Astrocyte (in vitro differentiated cells and primary cell): Measurements from ENCODE around the gene ZNF516. TPM values are rescaled to one million over a fixed set of nuclear protein-coding genes. Genes with fewer than 3 reads are reported as not detected.

Experiments used
- DNase-seq: peaks from one replicate; pipeline ENCODE4 v3.0.0-alpha.2; 2010; ENCODE audit warnings: low read depth
- FAIRE-seq: peaks from 2 replicates; lab custom pipeline; 2011; peaks lifted over from hg19 to GRCh38; lab: Jason Lieb, UNC
- H2AFZ ChIP-seq: 2 replicates; pipeline ENCODE4 v1.6.0; 2012; ENCODE audit warnings: low read depth, low read length, inconsistent platforms
- H3K27ac ChIP-seq: 2 replicates; pipeline ENCODE4 v1.5.1; 2011; ENCODE audit warnings: low read depth, low read length, inconsistent platforms
- H3K27me3 ChIP-seq: 2 replicates; pipeline ENCODE4 v1.6.0; 2011; ENCODE audit warnings: low read length, inconsistent platforms; ENCODE audit not compliant: insufficient read depth
- H3K36me3 ChIP-seq: 2 replicates; pipeline ENCODE4 v1.5.1; 2011; ENCODE audit warnings: low read length, inconsistent platforms; ENCODE audit not compliant: insufficient read depth
- H3K4me1 ChIP-seq: 2 replicates; pipeline ENCODE4 v1.5.1; 2011; ENCODE audit warnings: low read length, inconsistent platforms; ENCODE audit not compliant: insufficient read depth
- H3K4me2 ChIP-seq: 2 replicates; pipeline ENCODE4 v1.6.0; 2012; ENCODE audit warnings: low read length, inconsistent platforms
- H3K4me3 ChIP-seq: 2 replicates; pipeline ENCODE4 v1.5.1; 2011; ENCODE audit warnings: low read depth, mild to moderate bottlenecking, low read length, inconsistent platforms; ENCODE audit not compliant: insufficient read depth
- H3K79me2 ChIP-seq: 2 replicates; pipeline ENCODE4 v1.6.0; 2012; ENCODE audit warnings: mild to moderate bottlenecking, low read length, inconsistent platforms; ENCODE audit not compliant: insufficient read depth
- H3K9ac ChIP-seq: 2 replicates; pipeline ENCODE4 v1.6.0; 2012; ENCODE audit warnings: mild to moderate bottlenecking, low read length, inconsistent platforms
- H3K9me3 ChIP-seq: 2 replicates; pipeline ENCODE4 v1.5.1; 2012; ENCODE audit warnings: low read depth, mild to moderate bottlenecking, low read length, inconsistent platforms; ENCODE audit not compliant: insufficient read depth
- H4K20me1 ChIP-seq: 2 replicates; pipeline ENCODE4 v1.6.0; 2012; ENCODE audit warnings: low read length, inconsistent platforms; ENCODE audit not compliant: insufficient read depth
- H3K27ac Mint-ChIP-seq: one replicate; pipeline ENCODE4 v1.8.0; 2021; ENCODE audit warnings: mild to moderate bottlenecking, mixed read lengths; ENCODE audit not compliant: unreplicated experiment
- H3K27me3 Mint-ChIP-seq: one replicate; pipeline ENCODE4 v1.8.0; 2021; ENCODE audit warnings: low read depth, mixed read lengths; ENCODE audit not compliant: unreplicated experiment
- H3K36me3 Mint-ChIP-seq: one replicate; pipeline ENCODE4 v1.8.0; 2021; ENCODE audit warnings: low read depth, mixed read lengths; ENCODE audit not compliant: unreplicated experiment
- H3K4me1 Mint-ChIP-seq: one replicate; pipeline ENCODE4 v1.8.0; 2021; ENCODE audit warnings: low read depth, mixed read lengths; ENCODE audit not compliant: unreplicated experiment
- H3K4me3 Mint-ChIP-seq: one replicate; pipeline ENCODE4 v1.8.0; 2021; ENCODE audit warnings: mild to moderate bottlenecking, moderate library complexity, mixed read lengths; ENCODE audit not compliant: unreplicated experiment
- H3K9me3 Mint-ChIP-seq: one replicate; pipeline ENCODE4 v1.8.0; 2021; ENCODE audit warnings: mild to moderate bottlenecking, mixed read lengths; ENCODE audit not compliant: unreplicated experiment
- CTCF ChIP-seq: IDR thresholded peaks from 2 replicates; pipeline ENCODE4 v1.5.1; 2011; ENCODE audit warnings: low read depth, mild to moderate bottlenecking, inconsistent platforms, low read length, moderate library complexity; ENCODE audit not compliant: insufficient read depth
- EZH2 ChIP-seq: IDR thresholded peaks from 2 replicates; pipeline ENCODE4 v1.6.1; 2012; ENCODE audit warnings: mild to moderate bottlenecking, low read length, inconsistent platforms; ENCODE audit not compliant: insufficient read depth
- total RNA-seq: library from RNA; stranded (reverse); gene quantifications from 2 replicates; pipeline ENCODE4 v1.2.1, GENCODE V29; 2021

The ZNF516 gene
- total RNA-seq, 1 donor from 2014 or later: 59.8 TPM

- TF ChIP-seq CTCF: no peak
- no peak for TF ChIP-seq EZH2
- no peak overlapping the region for H2AFZ ChIP-seq
- no peak overlapping the region for H3K4me3 ChIP-seq
- DNase-seq (no peak), FAIRE-seq (no peak)
- H3K4me2 ChIP-seq: no peak overlapping the region
- H3K9me3 Mint-ChIP-seq: no peaks in the 10 kb centered on the region
- peaks cover 7% of the 10 kb centered on the region for H3K4me1 ChIP-seq
- no peaks in the 10 kb centered on the region for H4K20me1 ChIP-seq
- no peak overlapping the region for H3K27ac Mint-ChIP-seq
- H3K4me3 Mint-ChIP-seq: no peak overlapping the region
- H3K79me2 ChIP-seq: no peaks in the 10 kb centered on the region
- H3K9me3 ChIP-seq: no peaks in the 10 kb centered on the region
- H3K9ac ChIP-seq: no peak overlapping the region
- H3K36me3 ChIP-seq: no peaks in the 10 kb centered on the region
- peaks cover 13% of the 10 kb centered on the region for H3K4me1 Mint-ChIP-seq
- no peak overlapping the region for H3K27ac ChIP-seq
- peaks cover 2% of the 10 kb centered on the region for H3K27me3 ChIP-seq
- H3K27me3 Mint-ChIP-seq: peaks cover 4% of the 10 kb centered on the region
- H3K36me3 Mint-ChIP-seq: no peaks in the 10 kb centered on the region
Observed at GRCh38 chr18:76522551-76522950, 27.5 kb upstream of the ZNF516 start.

- Mint-ChIP-seq H3K27ac (peak overlapping the region; percentile 31), H3K27me3 (peaks cover 4% of the 10 kb centered on the region), H3K36me3 (no peaks in the 10 kb centered on the region), H3K9me3 (no peaks in the 10 kb centered on the region), H3K4me1 (peaks cover 13% of the 10 kb centered on the region), H3K4me3 (no peak overlapping the region)
- Histone ChIP-seq H3K79me2 (no peaks in the 10 kb centered on the region), H3K4me2 (peak overlapping the region; percentile 14), H3K4me1 (peaks cover 7% of the 10 kb centered on the region), H3K9me3 (no peaks in the 10 kb centered on the region), H4K20me1 (no peaks in the 10 kb centered on the region), H3K27me3 (peaks cover 2% of the 10 kb centered on the region), H2AFZ (peak overlapping the region; percentile 79), H3K36me3 (no peaks in the 10 kb centered on the region), H3K4me3 (no peak overlapping the region), H3K27ac (no peak overlapping the region), H3K9ac (no peak overlapping the region)
- no peak for TF ChIP-seq CTCF
- TF ChIP-seq EZH2: no peak
- DNase-seq: no peak
- no peak for FAIRE-seq
Observed at GRCh38 chr18:76522122-76522503, 27.1 kb upstream of the ZNF516 start.

GRCh38 chr18:76521417-76522121 is 26.5 kb upstream of the ZNF516 start:
- H4K20me1 ChIP-seq: no peaks in the 10 kb centered on the region
- TF ChIP-seq CTCF: no peak
- TF ChIP-seq EZH2: no peak
- Mint-ChIP-seq H3K4me3 (no peak overlapping the region), H3K9me3 (no peaks in the 10 kb centered on the region), H3K36me3 (no peaks in the 10 kb centered on the region), H3K27ac (peak overlapping the region; percentile 31), H3K27me3 (peaks cover 4% of the 10 kb centered on the region), H3K4me1 (peaks cover 13% of the 10 kb centered on the region)
- no peaks in the 10 kb centered on the region for H3K9me3 ChIP-seq
- no peaks in the 10 kb centered on the region for H3K79me2 ChIP-seq
- H3K27ac ChIP-seq: no peak overlapping the region
- FAIRE-seq: no peak
- no peak for DNase-seq
- no peaks in the 10 kb centered on the region for H3K27me3 ChIP-seq
- H3K9ac ChIP-seq: no peak overlapping the region
- H3K36me3 ChIP-seq: no peaks in the 10 kb centered on the region
- no peak overlapping the region for H3K4me3 ChIP-seq
- peak overlapping the region; percentile 14 for H3K4me2 ChIP-seq
- peaks cover 7% of the 10 kb centered on the region for H3K4me1 ChIP-seq
- peak overlapping the region; percentile 79 for H2AFZ ChIP-seq
